SK-N-SH (cell line): ENCODE measurements around the gene CYTL1.

Experiments used
- CTCF ChIP-seq: fragments of 200-600 bp; sonication (generic); IDR thresholded peaks from 2 replicates; pipeline ENCODE4 v1.6.1; 2017; ENCODE audit warnings: antibody characterized with exemption, mild to moderate bottlenecking, moderate library complexity
- EZH2phosphoT487 ChIP-seq: fragments of 200-600 bp; sonication (generic); IDR thresholded peaks from 2 replicates; pipeline ENCODE4 v1.6.1; 2017; ENCODE audit warnings: low read depth, mixed run types, mild to moderate bottlenecking, antibody characterized with exemption, moderate library complexity, borderline replicate concordance
- POLR2AphosphoS5 ChIP-seq: IDR thresholded peaks from 2 replicates; pipeline ENCODE4 v1.6.1; 2012; ENCODE audit warnings: low read depth, low read length

- TF ChIP-seq EZH2phosphoT487 = no peak
- TF ChIP-seq POLR2AphosphoS5 = no peak
- no peak for TF ChIP-seq CTCF
Measured at GRCh38 chr4:5045097-5045496, 25.8 kb upstream of the CYTL1 start.
